Measurements from ENCODE around the gene THADA.
A peak's percentile ranks its signal among the peaks of the same experiment; 100 is the strongest.
"Not testable (repeated sequence)": the region's sequence is repeated elsewhere in the genome, so short reads cannot be mapped to it uniquely, and the experiment has no call there.

THADA gene

GRCh38 chr2:43194121-43194869 is 401.5 kb downstream of the THADA start:
- no peak for DNase-seq

- DNase-seq: no peak
These were observed 402.2 kb downstream of the THADA start for GRCh38 chr2:43193652-43194120.

- no peak for DNase-seq
These were observed 402.8 kb downstream of the THADA start for GRCh38 chr2:43192744-43193651.

DNA sequence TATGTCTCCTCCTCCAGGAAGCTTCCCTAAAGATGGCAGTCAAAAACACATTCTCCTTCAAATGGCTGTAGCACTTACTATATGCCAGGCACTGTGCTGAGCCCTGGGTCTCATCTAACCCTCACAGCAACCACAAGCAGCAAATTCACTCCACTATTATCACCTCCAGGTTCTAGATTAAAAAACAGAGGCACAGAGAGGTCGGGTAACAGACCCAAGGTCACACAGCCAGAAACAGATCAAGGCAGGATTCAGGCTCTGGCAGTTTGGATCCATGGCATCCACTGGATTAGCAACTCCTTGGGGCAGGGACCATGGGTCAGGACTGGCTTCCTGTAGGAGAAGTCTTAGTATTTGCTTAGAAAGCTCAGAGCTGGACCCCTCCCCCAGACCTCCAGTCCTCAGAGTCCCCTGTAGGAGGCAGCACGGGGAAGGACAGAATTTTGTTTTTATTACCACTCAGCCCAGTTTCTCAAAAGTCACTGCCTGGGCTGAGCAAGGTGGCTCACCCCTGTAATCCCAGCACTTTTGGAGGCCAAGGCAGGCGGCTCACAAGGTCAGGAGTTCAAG is 403.8 kb downstream of the THADA start:
- no peak for DNase-seq

DNA sequence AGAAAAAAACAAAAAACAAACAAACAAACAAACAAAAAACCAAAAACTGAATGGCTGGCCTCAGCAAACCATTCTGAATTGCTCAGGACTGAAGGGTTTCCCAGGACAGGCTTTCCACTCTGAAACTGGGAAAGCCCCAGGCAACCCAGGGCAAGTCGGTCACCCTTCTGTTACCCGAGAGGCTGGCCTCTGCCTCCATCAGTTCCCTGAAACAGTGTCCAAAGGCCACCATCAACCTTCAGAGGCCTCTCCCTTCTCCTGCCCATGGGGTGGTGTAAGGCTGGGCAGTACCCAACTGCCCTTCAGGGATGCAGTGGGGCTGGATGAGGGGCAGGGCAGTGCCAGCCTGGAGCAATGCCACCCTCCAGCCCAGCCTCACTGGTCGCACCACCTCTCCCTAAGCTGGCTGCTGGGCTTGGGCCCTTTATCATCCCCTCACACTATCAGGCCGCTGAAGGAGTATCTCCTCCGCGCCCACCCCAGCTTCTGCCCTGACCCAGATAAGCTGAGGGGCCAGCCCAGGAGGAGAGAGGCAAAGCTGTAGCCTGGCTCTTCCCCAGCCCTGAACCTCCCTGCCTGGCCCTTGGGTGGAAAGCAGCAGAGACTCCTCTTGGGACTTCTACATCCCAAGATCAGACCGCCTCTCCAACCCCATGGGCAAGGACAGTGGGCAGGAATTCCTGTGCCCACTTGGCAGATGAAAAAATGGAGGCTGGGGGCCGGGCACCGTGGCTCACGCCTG is 405.4 kb downstream of the THADA start:
- DNase-seq: no peak

DNA sequence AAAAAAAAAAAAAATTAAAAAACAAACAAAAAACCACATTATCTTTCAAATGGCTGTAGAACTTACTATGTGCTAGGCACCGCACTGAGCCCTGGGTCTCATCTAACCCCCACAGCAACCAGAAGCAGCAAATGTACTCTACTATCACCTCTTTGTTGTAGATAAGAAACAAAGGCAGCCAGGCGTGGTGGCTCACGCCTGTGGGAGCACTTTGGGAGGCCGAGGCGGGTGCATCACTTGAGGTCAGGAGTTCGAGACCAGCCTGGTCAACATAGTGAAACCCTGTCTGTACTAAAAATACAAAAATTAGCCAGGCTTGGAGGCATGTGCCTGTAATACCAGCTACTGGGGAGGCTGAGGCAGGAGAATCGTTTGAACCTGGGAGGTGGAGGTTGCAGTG is 406.0 kb downstream of the THADA start:
- DNase-seq: not testable (repeated sequence)

- no peak for DNase-seq
These were observed 407.1 kb downstream of the THADA start for GRCh38 chr2:43188561-43189386.

DNA sequence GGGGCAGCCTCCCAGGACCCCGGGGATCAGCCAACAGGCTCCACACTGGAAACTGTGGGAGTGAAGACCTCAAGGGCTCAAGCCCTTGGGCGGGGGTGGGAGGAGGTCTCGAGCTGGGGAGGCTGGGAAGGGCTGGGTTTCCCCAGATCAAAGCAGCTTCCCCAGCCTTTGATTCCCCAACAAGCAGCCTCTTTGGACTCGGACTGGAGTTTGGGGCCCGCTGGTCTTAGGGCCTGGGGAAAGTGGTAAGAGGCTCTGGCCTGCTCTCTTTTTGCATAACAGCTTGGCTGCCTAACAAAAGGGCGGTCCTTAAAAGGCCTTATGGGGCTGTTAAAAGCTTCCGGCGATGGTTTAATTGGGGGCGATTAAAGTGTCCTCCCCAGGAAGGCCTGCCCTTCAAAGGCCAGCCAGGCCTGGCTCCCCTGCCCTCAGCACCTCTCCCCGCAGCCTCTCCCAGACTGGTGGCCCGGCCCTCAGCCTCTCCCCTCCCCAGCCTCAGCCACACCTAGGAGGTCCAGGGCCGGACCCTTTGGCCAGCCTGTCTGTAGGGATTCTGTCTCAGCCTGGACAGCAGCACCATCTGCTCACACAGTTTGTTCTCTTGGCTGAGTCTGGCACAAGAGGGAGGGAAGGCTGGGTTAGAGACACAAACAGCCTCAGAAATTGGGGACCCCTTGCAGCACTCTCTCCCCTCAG is 409.0 kb downstream of the THADA start:
- DNase-seq: no peak

DNA sequence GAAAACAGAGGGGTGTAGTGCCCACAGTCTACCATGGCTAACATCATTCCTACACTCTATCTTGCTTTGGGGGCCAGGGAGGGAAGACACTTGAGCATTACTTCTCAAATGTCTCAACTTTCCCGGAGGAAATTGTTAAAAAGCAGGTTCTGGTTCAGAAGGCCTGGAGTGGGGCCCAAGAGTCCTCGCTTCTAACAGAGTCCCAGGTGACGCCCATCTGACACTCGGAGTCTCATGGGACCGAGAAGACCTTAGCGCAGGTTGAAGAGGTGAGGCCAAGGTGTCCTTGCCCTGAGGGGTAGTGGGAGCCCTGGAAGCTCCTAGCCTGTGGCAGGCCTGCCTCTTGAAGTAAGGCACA is 409.5 kb downstream of the THADA start:
- DNase-seq: no peak

DNA sequence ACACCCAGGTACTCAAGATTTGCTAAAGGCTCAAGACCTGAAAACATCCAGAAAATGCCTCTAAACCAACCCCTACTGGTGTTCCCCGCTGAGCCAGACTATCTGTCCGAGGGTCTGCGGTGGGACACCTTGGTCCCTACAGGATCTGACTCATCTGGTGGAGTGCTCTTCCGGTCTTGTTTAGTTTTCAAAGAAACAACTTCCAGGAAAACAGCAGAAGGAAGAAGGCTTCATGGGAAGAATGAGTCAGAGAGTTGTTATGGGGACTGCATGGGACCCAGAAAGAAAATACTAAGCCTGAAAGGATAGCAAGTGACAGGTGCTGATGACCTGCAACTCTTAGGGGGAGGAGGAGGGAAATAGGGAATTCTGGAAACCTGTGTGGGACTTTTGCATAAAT is 410.7 kb downstream of the THADA start:
- no peak for DNase-seq

- peak; percentile 51 for DNase-seq
These were observed 411.4 kb downstream of the THADA start for GRCh38 chr2:43184339-43184895.

DNA sequence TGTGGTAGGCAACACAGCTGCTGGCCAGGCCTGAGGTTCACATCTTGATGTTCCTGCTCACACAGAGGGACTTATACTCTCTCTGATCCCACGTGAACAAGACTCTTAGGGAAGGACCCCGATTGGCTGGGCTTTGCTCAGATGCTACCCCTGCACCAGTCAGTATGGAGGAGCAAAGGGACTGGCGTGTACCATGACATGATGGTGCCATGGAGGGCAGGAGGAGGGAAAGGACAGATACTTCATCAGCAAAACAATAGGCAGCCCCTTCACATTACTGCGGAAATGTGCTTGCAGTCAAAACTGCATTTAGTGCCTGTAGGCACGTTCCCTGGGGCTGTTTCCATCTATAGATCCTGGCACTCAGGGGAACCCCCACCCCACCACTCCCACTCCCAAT is 412.1 kb downstream of the THADA start:
- no peak for DNase-seq

- no peak for DNase-seq
These were observed 414.9 kb downstream of the THADA start for GRCh38 chr2:43180897-43181296.

Data from activated CD4-positive, CD25-positive, alpha-beta regulatory T cell treated with anti-CD3 and anti-CD28 coated beads, Interleukin-2, amount 50 U/mL, for 72 hours (primary cell).